ENCODE results near the gene TLE4. TPM values are rescaled to one million over a fixed set of nuclear protein-coding genes. Genes with fewer than 3 reads are reported as not detected.

Gene TLE4
- total and polyA plus RNA-seq, 4 donors: 33.4 to 57.9 (median 50.2) TPM

DNA sequence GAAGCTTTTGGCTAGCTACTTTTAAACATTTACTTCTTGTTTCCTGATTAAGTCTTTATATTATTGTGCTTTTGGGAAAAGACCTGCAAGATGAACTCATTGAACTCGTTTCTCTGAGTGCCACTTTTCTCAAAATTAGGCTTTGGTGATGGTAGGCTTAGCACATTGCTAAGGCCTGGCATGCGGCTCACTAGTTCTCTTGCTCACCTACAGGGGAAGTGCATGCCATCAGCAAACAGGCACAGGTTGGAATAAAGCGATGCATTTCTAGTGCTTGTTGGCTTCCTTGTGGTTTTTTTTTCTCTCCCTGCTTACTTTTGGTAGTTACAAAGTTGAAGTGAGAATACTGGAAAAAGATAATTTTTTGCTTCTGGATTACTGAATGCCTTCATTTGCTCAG is 41.4 kb downstream of the TLE4 start:
- no peaks in the 10 kb centered on the region for H3K9me3 ChIP-seq (ENCODE audit: control insufficient read depth, insufficient read depth, low read length)
- H3K27me3 ChIP-seq (ENCODE audit: control insufficient read depth, insufficient read depth, low read length): no peaks in the 10 kb centered on the region
- H3K36me3 ChIP-seq (ENCODE audit: control insufficient read depth, insufficient read depth, low read length): no peaks in the 10 kb centered on the region
- no CpG with 5 or more reads among the region's 3 CpGs for whole genome bisulfite sequencing (ENCODE audit: insufficient coverage)
- no peak for DNase-seq (ENCODE audit: low read depth in 4 of 6, low spot score in 6 of 6)
- no peak overlapping the region for H3K4me3 ChIP-seq (ENCODE audit: low read depth, low read length)
- no peak overlapping the region for H3K27ac ChIP-seq (ENCODE audit: low read depth, low read length)
- no peaks in the 10 kb centered on the region for H3K4me1 ChIP-seq (ENCODE audit: control insufficient read depth, insufficient read depth, low read length)

DNA sequence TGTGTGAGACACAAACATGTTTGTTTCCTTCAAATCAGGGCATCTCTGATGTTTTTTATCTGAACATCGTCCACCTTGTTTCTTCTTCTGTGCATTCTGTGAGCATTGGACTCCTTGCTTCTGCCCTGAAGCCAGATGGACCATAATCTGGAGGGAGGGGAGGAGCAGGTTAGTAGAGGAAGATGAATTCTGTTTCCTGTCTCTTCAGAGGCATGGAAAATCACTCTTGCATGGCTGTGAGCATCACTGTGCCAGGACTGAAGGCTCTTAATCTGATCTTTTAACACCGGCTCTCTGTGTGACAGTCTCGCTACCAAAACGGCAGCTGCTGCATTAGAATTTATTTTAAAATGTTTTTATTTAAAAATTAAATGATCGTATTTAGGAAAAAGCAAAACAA is 43.3 kb downstream of the TLE4 start:
- H3K27ac ChIP-seq (ENCODE audit: low read depth, low read length): no peak overlapping the region
- H3K9me3 ChIP-seq (ENCODE audit: control insufficient read depth, insufficient read depth, low read length): no peaks in the 10 kb centered on the region
- no peak for DNase-seq (ENCODE audit: low read depth in 4 of 6, low spot score in 6 of 6)
- H3K4me1 ChIP-seq (ENCODE audit: control insufficient read depth, insufficient read depth, low read length): no peaks in the 10 kb centered on the region
- no peak overlapping the region for H3K4me3 ChIP-seq (ENCODE audit: low read depth, low read length)
- H3K27me3 ChIP-seq (ENCODE audit: control insufficient read depth, insufficient read depth, low read length): no peaks in the 10 kb centered on the region
- H3K36me3 ChIP-seq (ENCODE audit: control insufficient read depth, insufficient read depth, low read length): no peaks in the 10 kb centered on the region
- WGBS (ENCODE audit: insufficient coverage): 100% methylated on average over 1 of the region's 5 CpGs

GRCh38 chr9:79616013-79616412 is 44.2 kb downstream of the TLE4 start:
- no peaks in the 10 kb centered on the region for H3K36me3 ChIP-seq (ENCODE audit: control insufficient read depth, insufficient read depth, low read length)
- no peaks in the 10 kb centered on the region for H3K9me3 ChIP-seq (ENCODE audit: control insufficient read depth, insufficient read depth, low read length)
- no peak for DNase-seq (ENCODE audit: low read depth in 4 of 6, low spot score in 6 of 6)
- no peaks in the 10 kb centered on the region for H3K27me3 ChIP-seq (ENCODE audit: control insufficient read depth, insufficient read depth, low read length)
- no peak overlapping the region for H3K4me3 ChIP-seq (ENCODE audit: low read depth, low read length)
- no CpG with 5 or more reads among the region's 4 CpGs for WGBS (ENCODE audit: insufficient coverage)
- no peaks in the 10 kb centered on the region for H3K4me1 ChIP-seq (ENCODE audit: control insufficient read depth, insufficient read depth, low read length)
- no peak overlapping the region for H3K27ac ChIP-seq (ENCODE audit: low read depth, low read length)

- no peak overlapping the region for H3K27ac ChIP-seq (ENCODE audit: low read depth, low read length)
- no peaks in the 10 kb centered on the region for H3K4me1 ChIP-seq (ENCODE audit: control insufficient read depth, insufficient read depth, low read length)
- H3K9me3 ChIP-seq (ENCODE audit: control insufficient read depth, insufficient read depth, low read length): no peaks in the 10 kb centered on the region
- no peak overlapping the region for H3K4me3 ChIP-seq (ENCODE audit: low read depth, low read length)
- H3K27me3 ChIP-seq (ENCODE audit: control insufficient read depth, insufficient read depth, low read length): no peaks in the 10 kb centered on the region
- peak in 1 of 6 donors; percentile 31 for DNase-seq (ENCODE audit: low read depth in 4 of 6, low spot score in 6 of 6)
- no peaks in the 10 kb centered on the region for H3K36me3 ChIP-seq (ENCODE audit: control insufficient read depth, insufficient read depth, low read length)
- 59% methylated on average over 2 of the region's 3 CpGs for WGBS (ENCODE audit: insufficient coverage)
Observed at GRCh38 chr9:79616971-79617370, 45.2 kb downstream of the TLE4 start.

DNA sequence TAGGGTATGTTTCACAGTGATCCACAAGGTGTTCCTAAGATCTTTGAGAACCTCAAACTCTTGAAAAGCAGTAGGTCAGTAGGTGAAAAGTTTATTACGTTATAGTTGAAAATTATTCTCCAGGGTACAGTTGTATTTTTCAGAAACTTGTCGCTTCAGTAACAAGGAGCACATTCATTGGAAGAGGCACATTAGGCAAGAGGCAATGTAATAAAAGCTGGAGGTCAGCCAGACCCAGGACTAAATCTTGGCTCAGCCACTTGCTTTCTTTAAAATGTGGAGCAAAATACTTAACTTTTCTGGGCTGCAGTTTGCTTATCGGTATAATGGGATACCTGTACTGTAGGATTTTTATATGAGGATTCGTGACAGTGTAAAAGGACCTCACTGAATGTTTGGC is 45.6 kb downstream of the TLE4 start:
- Histone ChIP-seq H3K36me3 (ENCODE audit: control insufficient read depth, insufficient read depth, low read length) (no peaks in the 10 kb centered on the region), H3K9me3 (ENCODE audit: control insufficient read depth, insufficient read depth, low read length) (no peaks in the 10 kb centered on the region), H3K27ac (ENCODE audit: low read depth, low read length) (no peak overlapping the region), H3K4me1 (ENCODE audit: control insufficient read depth, insufficient read depth, low read length) (no peaks in the 10 kb centered on the region), H3K27me3 (ENCODE audit: control insufficient read depth, insufficient read depth, low read length) (no peaks in the 10 kb centered on the region), H3K4me3 (ENCODE audit: low read depth, low read length) (no peak overlapping the region)
- DNase-seq (ENCODE audit: low read depth in 4 of 6, low spot score in 6 of 6): peak in 2 of 6 donors; percentile 53 to 61
- WGBS (ENCODE audit: insufficient coverage): 25% methylated on average over 3 of the region's 4 CpGs

DNA sequence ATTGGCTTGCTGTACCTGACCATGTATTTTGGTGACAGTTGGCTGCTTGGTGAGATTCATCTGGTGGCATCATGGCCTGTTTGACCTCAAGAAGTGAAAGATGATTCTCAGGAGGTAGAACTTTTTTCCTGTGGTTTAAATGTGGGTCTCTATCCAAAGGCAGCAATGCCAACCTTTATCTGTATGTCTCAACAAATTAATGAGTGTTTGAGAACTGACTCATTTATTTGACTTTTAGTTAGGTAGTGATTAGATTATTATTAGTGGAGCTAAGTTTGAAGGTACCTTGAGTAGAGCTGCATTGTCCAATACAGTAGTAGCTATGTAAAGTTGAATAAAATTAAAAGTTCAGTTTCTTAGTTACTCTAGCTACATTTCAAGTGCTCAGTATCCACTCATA is 48.2 kb downstream of the TLE4 start:
- H3K27me3 ChIP-seq (ENCODE audit: control insufficient read depth, insufficient read depth, low read length): no peaks in the 10 kb centered on the region

DNA sequence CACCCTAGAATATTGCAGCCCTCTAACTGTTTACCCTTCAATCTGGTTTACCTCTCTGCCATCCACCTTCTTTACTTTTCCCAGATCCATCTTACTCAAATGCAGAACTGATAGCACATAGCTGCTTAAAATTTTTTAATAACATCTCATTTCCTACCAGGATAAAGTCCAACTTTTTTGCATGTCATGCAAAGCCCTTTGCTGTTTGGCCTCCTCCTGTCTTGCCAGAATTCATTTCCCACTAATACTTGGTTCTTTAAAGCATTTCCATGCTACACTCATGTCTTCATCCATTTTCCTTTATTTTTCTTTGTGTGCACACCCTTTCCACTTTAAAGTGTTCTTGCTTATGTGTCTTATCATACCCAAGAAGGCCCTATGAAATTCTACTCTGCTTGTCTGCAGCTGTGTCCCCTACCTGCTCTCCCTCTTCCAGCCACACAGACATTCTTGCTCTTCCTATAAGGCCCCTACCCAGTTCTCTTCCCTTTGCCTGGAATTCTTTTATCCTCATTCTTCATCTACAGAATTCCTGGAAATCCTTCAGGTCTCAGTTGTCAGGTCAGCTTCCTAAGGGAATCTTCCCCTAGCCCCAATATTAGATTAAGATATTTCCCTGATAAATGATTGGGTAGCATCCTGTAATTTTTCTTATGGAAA is 50.3 kb downstream of the TLE4 start:
- no peak overlapping the region for H3K4me3 ChIP-seq (ENCODE audit: low read depth, low read length)
- no peaks in the 10 kb centered on the region for H3K27me3 ChIP-seq (ENCODE audit: control insufficient read depth, insufficient read depth, low read length)
- H3K27ac ChIP-seq (ENCODE audit: low read depth, low read length): no peak overlapping the region
- no peaks in the 10 kb centered on the region for H3K4me1 ChIP-seq (ENCODE audit: control insufficient read depth, insufficient read depth, low read length)
- no peak for DNase-seq (ENCODE audit: low read depth in 4 of 6, low spot score in 6 of 6)
- no peaks in the 10 kb centered on the region for H3K9me3 ChIP-seq (ENCODE audit: control insufficient read depth, insufficient read depth, low read length)
- H3K36me3 ChIP-seq (ENCODE audit: control insufficient read depth, insufficient read depth, low read length): no peaks in the 10 kb centered on the region

More for the DNA sequence above, 48.2 kb downstream of the TLE4 start:
- no peaks in the 10 kb centered on the region for H3K4me1 ChIP-seq (ENCODE audit: control insufficient read depth, insufficient read depth, low read length)
- H3K27ac ChIP-seq (ENCODE audit: low read depth, low read length): no peak overlapping the region
- no peaks in the 10 kb centered on the region for H3K36me3 ChIP-seq (ENCODE audit: control insufficient read depth, insufficient read depth, low read length)
- no peak for DNase-seq (ENCODE audit: low read depth in 4 of 6, low spot score in 6 of 6)
- H3K9me3 ChIP-seq (ENCODE audit: control insufficient read depth, insufficient read depth, low read length): no peaks in the 10 kb centered on the region
- no peak overlapping the region for H3K4me3 ChIP-seq (ENCODE audit: low read depth, low read length)

GRCh38 chr9:79623799-79624721 is 52.3 kb downstream of the TLE4 start:
- 100% methylated on average over 4 of the region's 6 CpGs for WGBS (ENCODE audit: insufficient coverage)
- DNase-seq (ENCODE audit: low read depth in 4 of 6, low spot score in 6 of 6): peak in 1 of 6 donors; percentile 20
- Histone ChIP-seq H3K9me3 (ENCODE audit: control insufficient read depth, insufficient read depth, low read length) (no peaks in the 10 kb centered on the region), H3K4me1 (ENCODE audit: control insufficient read depth, insufficient read depth, low read length) (no peaks in the 10 kb centered on the region), H3K27ac (ENCODE audit: low read depth, low read length) (no peak overlapping the region), H3K27me3 (ENCODE audit: control insufficient read depth, insufficient read depth, low read length) (no peaks in the 10 kb centered on the region), H3K36me3 (ENCODE audit: control insufficient read depth, insufficient read depth, low read length) (no peaks in the 10 kb centered on the region), H3K4me3 (ENCODE audit: low read depth, low read length) (no peak overlapping the region)

GRCh38 chr9:79629721-79630120 is 58.0 kb downstream of the TLE4 start:
- no peak overlapping the region for H3K4me3 ChIP-seq (ENCODE audit: low read depth, low read length)
- H3K27ac ChIP-seq (ENCODE audit: low read depth, low read length): no peak overlapping the region
- H3K27me3 ChIP-seq (ENCODE audit: control insufficient read depth, insufficient read depth, low read length): no peaks in the 10 kb centered on the region
- no peaks in the 10 kb centered on the region for H3K36me3 ChIP-seq (ENCODE audit: control insufficient read depth, insufficient read depth, low read length)
- H3K9me3 ChIP-seq (ENCODE audit: control insufficient read depth, insufficient read depth, low read length): no peaks in the 10 kb centered on the region
- DNase-seq (ENCODE audit: low read depth in 4 of 6, low spot score in 6 of 6): peak in 1 of 6 donors; percentile 12
- no CpG with 5 or more reads among the region's 2 CpGs for WGBS (ENCODE audit: insufficient coverage)
- no peaks in the 10 kb centered on the region for H3K4me1 ChIP-seq (ENCODE audit: control insufficient read depth, insufficient read depth, low read length)
